Measurements from ENCODE around the gene TIMP2. TPM values are rescaled to one million over a fixed set of nuclear protein-coding genes. Genes with fewer than 3 reads are reported as not detected.

TIMP2 gene
- total RNA-seq, 1 experiment from 2014 or later: 60.5 TPM

DNA sequence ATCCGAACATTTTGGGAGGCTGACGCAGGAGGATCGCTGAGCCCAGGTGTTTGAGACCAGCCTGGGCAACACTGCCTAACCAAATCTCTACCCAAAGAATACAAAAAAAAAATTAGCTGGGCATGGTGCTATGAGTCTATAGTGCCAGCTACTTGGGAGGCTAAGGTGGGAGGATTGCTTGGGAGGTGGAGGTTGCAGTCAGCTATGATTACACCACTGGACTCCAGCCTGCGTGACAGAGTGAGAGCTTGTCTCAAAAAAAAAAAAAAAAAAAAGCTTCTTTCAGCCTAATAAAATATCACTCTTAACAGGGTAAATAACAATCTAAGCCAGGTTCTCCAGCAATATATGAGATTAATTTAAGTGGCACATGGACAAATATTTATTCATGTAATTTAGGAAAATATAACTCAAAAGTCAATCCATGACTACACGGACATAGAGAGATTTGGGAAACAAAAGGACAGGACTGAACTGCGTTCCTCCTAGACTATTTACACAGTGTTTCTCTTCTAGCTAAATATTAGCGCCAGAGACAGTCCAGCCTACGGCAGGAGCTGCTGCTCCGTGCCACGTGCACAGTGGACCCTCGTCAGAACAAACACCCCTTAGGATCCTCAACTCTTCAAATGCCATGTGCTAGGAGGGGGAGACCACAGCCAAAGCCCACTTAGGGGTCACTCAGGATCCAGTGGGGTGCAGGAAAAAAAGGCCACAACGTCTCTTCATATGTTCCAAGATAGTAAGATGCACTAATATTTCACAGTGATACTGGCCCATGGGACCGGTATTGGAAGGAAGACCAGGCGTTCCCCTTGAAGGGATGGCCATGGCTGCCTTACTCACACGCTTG, 93.3 kb downstream of the TIMP2 start:
- Histone ChIP-seq H3K4me3 (ENCODE audit: low read depth, low read length, poor library complexity, severe bottlenecking) (no peak overlapping the region), H3K27me3 (replicated peaks; ENCODE audit: insufficient read depth, low read depth, low read length, poor library complexity) (no peaks in the 10 kb centered on the region), H3K36me3 (ENCODE audit: insufficient read depth, low read length, poor library complexity, severe bottlenecking) (peaks cover 88% of the 10 kb centered on the region), H3K4me1 (ENCODE audit: insufficient read depth, low read length, poor library complexity, severe bottlenecking) (no peaks in the 10 kb centered on the region), H3K27ac (ENCODE audit: low read depth, low read length, poor library complexity, severe bottlenecking) (no peak overlapping the region), H3K9me3 (ENCODE audit: low read depth, low read length, poor library complexity, severe bottlenecking) (no peaks in the 10 kb centered on the region)
- ChIA-PET CTCF (interaction anchor here (1.1 kb wide), 1 partner anchor 34 kb away, joined by 3 read pairs; no protein-coding TSS in a partner anchor), POLR2A (ENCODE audit: low non-redundant PET) (no interaction called here)
- TF ChIP-seq CTCF (conservative IDR thresholded peaks at IDR 0.05; ENCODE audit: low read depth, low read length) (no peak), EZH2 (IDR thresholded peaks at IDR 0.05; ENCODE audit: borderline replicate concordance, low read depth, low read length, poor library complexity, severe bottlenecking) (no peak)
- intact Hi-C loops (cut with micrococcal nuclease; ENCODE audit: unreplicated experiment): no loop called here
- DNase-seq (ENCODE audit: low spot score): no peak
- BruUV-seq (replicated peaks): no TSS peak

DNA sequence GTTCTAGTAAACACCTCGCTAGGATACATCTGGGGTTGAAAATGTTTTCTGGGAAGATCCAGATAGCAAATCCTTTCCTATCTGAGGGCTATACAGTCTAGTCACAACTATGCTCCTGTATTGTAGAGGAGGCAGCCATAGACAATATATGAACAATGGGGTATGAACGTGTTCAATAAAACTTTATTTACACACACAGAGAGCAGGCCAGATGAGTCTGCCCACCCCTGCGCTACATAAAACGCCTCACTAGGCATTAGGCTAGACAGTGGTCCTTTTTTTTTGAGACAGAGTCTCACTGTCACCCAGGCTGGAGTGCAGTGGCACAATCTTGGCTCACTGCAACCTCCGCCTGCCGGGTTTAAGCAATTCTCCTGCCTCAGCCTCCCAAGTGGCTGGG, 95.7 kb downstream of the TIMP2 start:
- ChIA-PET CTCF (no interaction called here), POLR2A (ENCODE audit: low non-redundant PET) (no interaction called here)
- TF ChIP-seq CTCF (conservative IDR thresholded peaks at IDR 0.05; ENCODE audit: low read depth, low read length) (no peak), EZH2 (IDR thresholded peaks at IDR 0.05; ENCODE audit: borderline replicate concordance, low read depth, low read length, poor library complexity, severe bottlenecking) (no peak)
- Histone ChIP-seq H3K27me3 (replicated peaks; ENCODE audit: insufficient read depth, low read depth, low read length, poor library complexity) (no peaks in the 10 kb centered on the region), H3K27ac (ENCODE audit: low read depth, low read length, poor library complexity, severe bottlenecking) (no peak overlapping the region), H3K9me3 (ENCODE audit: low read depth, low read length, poor library complexity, severe bottlenecking) (no peaks in the 10 kb centered on the region), H3K4me1 (ENCODE audit: insufficient read depth, low read length, poor library complexity, severe bottlenecking) (no peaks in the 10 kb centered on the region), H3K36me3 (ENCODE audit: insufficient read depth, low read length, poor library complexity, severe bottlenecking) (peaks cover 83% of the 10 kb centered on the region), H3K4me3 (ENCODE audit: low read depth, low read length, poor library complexity, severe bottlenecking) (no peak overlapping the region)
- DNase-seq (ENCODE audit: low spot score): no peak
- no TSS peak for BruUV-seq (replicated peaks)
- intact Hi-C loops (cut with micrococcal nuclease; ENCODE audit: unreplicated experiment): no loop called here

GRCh38 chr17:78828470-78829185, 96.6 kb downstream of the TIMP2 start:
- no peak overlapping the region for H3K27ac ChIP-seq (ENCODE audit: low read depth, low read length, poor library complexity, severe bottlenecking)
- DNase-seq (ENCODE audit: low spot score): peak; percentile 56
- H3K4me3 ChIP-seq (ENCODE audit: low read depth, low read length, poor library complexity, severe bottlenecking): no peak overlapping the region
- H3K27me3 ChIP-seq (replicated peaks; ENCODE audit: insufficient read depth, low read depth, low read length, poor library complexity): no peaks in the 10 kb centered on the region
- ChIA-PET CTCF (no interaction called here), POLR2A (ENCODE audit: low non-redundant PET) (no interaction called here)
- H3K4me1 ChIP-seq (ENCODE audit: insufficient read depth, low read length, poor library complexity, severe bottlenecking): no peaks in the 10 kb centered on the region
- TF ChIP-seq CTCF (conservative IDR thresholded peaks at IDR 0.05; ENCODE audit: low read depth, low read length) (peak; percentile 41), EZH2 (IDR thresholded peaks at IDR 0.05; ENCODE audit: borderline replicate concordance, low read depth, low read length, poor library complexity, severe bottlenecking) (no peak)
- intact Hi-C loops (cut with micrococcal nuclease; ENCODE audit: unreplicated experiment): no loop called here
- H3K9me3 ChIP-seq (ENCODE audit: low read depth, low read length, poor library complexity, severe bottlenecking): no peaks in the 10 kb centered on the region
- peaks cover 83% of the 10 kb centered on the region for H3K36me3 ChIP-seq (ENCODE audit: insufficient read depth, low read length, poor library complexity, severe bottlenecking)
- BruUV-seq (replicated peaks): no TSS peak

Measured in A673 (cell line).